Measurements from ENCODE around the gene UBE2V1.

UBE2V1 gene

DNA sequence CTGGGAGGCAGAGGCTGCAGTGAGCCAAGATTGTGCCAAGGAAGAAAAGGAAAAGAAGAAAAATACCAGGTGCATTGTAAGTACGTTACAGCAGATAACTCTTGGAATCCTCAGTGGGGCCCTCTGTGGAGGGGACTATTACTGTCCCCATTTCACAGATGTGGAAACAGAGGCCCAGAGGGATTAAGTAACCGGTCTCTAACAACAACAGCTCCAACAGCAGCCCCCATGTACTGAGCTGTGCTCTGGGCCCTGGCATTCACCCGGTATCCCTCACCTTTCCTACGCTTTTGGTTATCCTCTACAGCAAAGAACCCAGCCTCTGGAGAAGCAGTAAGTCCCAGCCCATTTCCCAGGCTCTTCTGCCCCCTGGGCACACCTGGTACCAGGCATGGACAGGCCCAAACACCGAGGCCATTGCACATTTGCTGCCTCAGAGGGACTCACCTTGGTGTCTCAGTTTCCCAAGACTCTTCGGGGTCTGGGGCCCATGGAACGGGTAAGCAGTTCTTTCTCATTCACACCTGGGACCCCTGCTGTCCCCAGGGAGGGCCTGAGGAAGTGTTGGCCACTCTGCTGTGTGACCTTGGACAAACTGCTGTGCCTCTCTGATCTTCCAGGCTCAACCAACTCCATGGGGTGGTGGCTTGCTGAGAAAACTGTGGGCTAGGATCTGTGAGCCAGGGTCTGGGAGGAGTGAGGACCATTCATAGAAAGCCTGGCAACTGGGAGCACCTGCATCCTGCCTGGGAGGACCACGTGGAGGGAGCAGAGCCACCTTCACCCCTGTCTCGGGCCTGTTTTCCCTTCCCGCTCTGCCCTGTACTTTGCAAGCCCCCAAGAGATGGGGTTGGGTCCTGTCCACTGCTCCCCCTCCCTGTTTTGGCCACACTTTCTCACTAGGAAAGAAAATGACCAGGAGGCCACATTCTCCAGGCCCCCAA lies 70.3 kb downstream of the UBE2V1 start:
- peaks cover 3% of the 10 kb centered on the region; the same call in 1 of the 2 replicates for H3K27me3 ChIP-seq (ENCODE audit: insufficient read depth, low read depth)
- no peak overlapping the region for H3K4me3 ChIP-seq (IDR thresholded peaks at IDR 0.05; ENCODE audit: insufficient read depth, low read depth, low read length)
- no peaks in the 10 kb centered on the region for H3K79me2 ChIP-seq (ENCODE audit: insufficient read depth, low read depth)
- no peak for TF ChIP-seq CTCF (conservative IDR thresholded peaks at IDR 0.05; ENCODE audit: low read depth, low read length)
- H3K9ac ChIP-seq = no peak overlapping the region
- peaks cover 5% of the 10 kb centered on the region for H3K4me1 ChIP-seq (ENCODE audit: low read depth, poor library complexity, severe bottlenecking)
- no peaks in the 10 kb centered on the region for H4K20me1 ChIP-seq (ENCODE audit: insufficient read depth)
- no peak overlapping the region for H2AFZ ChIP-seq (ENCODE audit: low read depth)
- no peak overlapping the region for H3K4me2 ChIP-seq
- H3K36me3 ChIP-seq (ENCODE audit: insufficient read depth) = no peaks in the 10 kb centered on the region
- H3K27ac ChIP-seq = no peak overlapping the region

GRCh38 chr20:50041246-50041873 lies 71.6 kb downstream of the UBE2V1 start:
- Histone ChIP-seq H3K9ac (no peak overlapping the region), H3K4me2 (no peak overlapping the region), H3K27me3 (ENCODE audit: insufficient read depth, low read depth) (peaks cover 3% of the 10 kb centered on the region; the same call in 1 of the 2 replicates), H3K27ac (no peak overlapping the region), H2AFZ (ENCODE audit: low read depth) (no peak overlapping the region), H4K20me1 (ENCODE audit: insufficient read depth) (no peaks in the 10 kb centered on the region), H3K79me2 (ENCODE audit: insufficient read depth, low read depth) (no peaks in the 10 kb centered on the region), H3K4me1 (ENCODE audit: low read depth, poor library complexity, severe bottlenecking) (no peaks in the 10 kb centered on the region), H3K36me3 (ENCODE audit: insufficient read depth) (no peaks in the 10 kb centered on the region), H3K4me3 (IDR thresholded peaks at IDR 0.05; ENCODE audit: insufficient read depth, low read depth, low read length) (no peak overlapping the region)
- no peak for TF ChIP-seq CTCF (conservative IDR thresholded peaks at IDR 0.05; ENCODE audit: low read depth, low read length)

- Histone ChIP-seq H3K27ac (no peak overlapping the region), H3K4me2 (no peak overlapping the region), H3K9ac (no peak overlapping the region)
Observed at GRCh38 chr20:50040432-50041245, 72.3 kb downstream of the UBE2V1 start.

More at GRCh38 chr20:50040432-50041245, 72.3 kb downstream of the UBE2V1 start:
- no peak overlapping the region for H2AFZ ChIP-seq (ENCODE audit: low read depth)
- TF ChIP-seq CTCF (conservative IDR thresholded peaks at IDR 0.05; ENCODE audit: low read depth, low read length) = no peak
- no peaks in the 10 kb centered on the region for H3K36me3 ChIP-seq (ENCODE audit: insufficient read depth)
- peaks cover 3% of the 10 kb centered on the region; the same call in 1 of the 2 replicates for H3K27me3 ChIP-seq (ENCODE audit: insufficient read depth, low read depth)
- H3K4me3 ChIP-seq (IDR thresholded peaks at IDR 0.05; ENCODE audit: insufficient read depth, low read depth, low read length) = no peak overlapping the region
- H4K20me1 ChIP-seq (ENCODE audit: insufficient read depth) = no peaks in the 10 kb centered on the region
- no peaks in the 10 kb centered on the region for H3K79me2 ChIP-seq (ENCODE audit: insufficient read depth, low read depth)
- no peaks in the 10 kb centered on the region for H3K4me1 ChIP-seq (ENCODE audit: low read depth, poor library complexity, severe bottlenecking)
